Measurements from ENCODE around the gene UBE2E2.

UBE2E2 gene

GRCh38 chr3:23271876-23272741 lies 69.0 kb downstream of the UBE2E2 start:
- Histone ChIP-seq H3K27me3 (ENCODE audit: insufficient read depth, low read length, poor library complexity) (no peaks in the 10 kb centered on the region), H3K27ac (ENCODE audit: low read length) (no peak overlapping the region), H2AFZ (ENCODE audit: low read depth, low read length) (no peak overlapping the region), H3K36me3 (ENCODE audit: insufficient read depth, low read length) (no peaks in the 10 kb centered on the region), H3K4me2 (ENCODE audit: insufficient read depth, low read length) (no peak overlapping the region), H3K9me3 (ENCODE audit: insufficient read depth, low read length, severe bottlenecking) (no peaks in the 10 kb centered on the region), H3K4me1 (ENCODE audit: insufficient read depth, low read length) (no peaks in the 10 kb centered on the region), H3K79me2 (ENCODE audit: insufficient read depth, low read length) (no peaks in the 10 kb centered on the region), H4K20me1 (ENCODE audit: insufficient read depth, low read length) (no peaks in the 10 kb centered on the region), H3K9ac (ENCODE audit: low read depth, low read length) (no peak overlapping the region), H3K4me3 (ENCODE audit: low read depth in 1 of 2, low read length in 2 of 2) (no peak overlapping the region)
- no peak for TF ChIP-seq EZH2 (IDR thresholded peaks at IDR 0.05; ENCODE audit: borderline replicate concordance, low read depth, low read length, severe bottlenecking)
- ATAC-seq (ENCODE audit: insufficient read depth, low read depth) = no peak
- no peak for DNase-seq

GRCh38 chr3:23272820-23273219 lies 69.7 kb downstream of the UBE2E2 start:
- ATAC-seq (ENCODE audit: insufficient read depth, low read depth) (no peak), DNase-seq (no peak)
- H3K4me3 ChIP-seq (ENCODE audit: low read depth in 1 of 2, low read length in 2 of 2) = no peak overlapping the region
- no peaks in the 10 kb centered on the region for H4K20me1 ChIP-seq (ENCODE audit: insufficient read depth, low read length)
- H3K4me1 ChIP-seq (ENCODE audit: insufficient read depth, low read length) = no peaks in the 10 kb centered on the region
- H3K36me3 ChIP-seq (ENCODE audit: insufficient read depth, low read length) = no peaks in the 10 kb centered on the region
- no peak for TF ChIP-seq EZH2 (IDR thresholded peaks at IDR 0.05; ENCODE audit: borderline replicate concordance, low read depth, low read length, severe bottlenecking)
- no peak for TF ChIP-seq CTCF (IDR thresholded peaks at IDR 0.05; ENCODE audit: borderline replicate concordance, extremely low read depth, low read length, poor library complexity, severe bottlenecking)
- H3K9me3 ChIP-seq (ENCODE audit: insufficient read depth, low read length, severe bottlenecking) = no peaks in the 10 kb centered on the region
- H3K27ac ChIP-seq (ENCODE audit: low read length) = no peak overlapping the region
- H3K79me2 ChIP-seq (ENCODE audit: insufficient read depth, low read length) = no peaks in the 10 kb centered on the region
- H3K27me3 ChIP-seq (ENCODE audit: insufficient read depth, low read length, poor library complexity) = no peaks in the 10 kb centered on the region
- no peak overlapping the region for H3K9ac ChIP-seq (ENCODE audit: low read depth, low read length)
- no peak overlapping the region for H2AFZ ChIP-seq (ENCODE audit: low read depth, low read length)
- no peak overlapping the region for H3K4me2 ChIP-seq (ENCODE audit: insufficient read depth, low read length)

- H3K4me3 ChIP-seq (ENCODE audit: low read depth in 1 of 2, low read length in 2 of 2) = no peak overlapping the region
- H3K4me1 ChIP-seq (ENCODE audit: insufficient read depth, low read length) = no peaks in the 10 kb centered on the region
- TF ChIP-seq CTCF (IDR thresholded peaks at IDR 0.05; ENCODE audit: borderline replicate concordance, extremely low read depth, low read length, poor library complexity, severe bottlenecking) (no peak), EZH2 (IDR thresholded peaks at IDR 0.05; ENCODE audit: borderline replicate concordance, low read depth, low read length, severe bottlenecking) (no peak)
- H3K27me3 ChIP-seq (ENCODE audit: insufficient read depth, low read length, poor library complexity) = no peaks in the 10 kb centered on the region
- ATAC-seq (ENCODE audit: insufficient read depth, low read depth) (no peak), DNase-seq (no peak)
- H3K27ac ChIP-seq (ENCODE audit: low read length) = no peak overlapping the region
- no peaks in the 10 kb centered on the region for H3K79me2 ChIP-seq (ENCODE audit: insufficient read depth, low read length)
- H2AFZ ChIP-seq (ENCODE audit: low read depth, low read length) = no peak overlapping the region
- H3K4me2 ChIP-seq (ENCODE audit: insufficient read depth, low read length) = no peak overlapping the region
- H3K9ac ChIP-seq (ENCODE audit: low read depth, low read length) = no peak overlapping the region
- H4K20me1 ChIP-seq (ENCODE audit: insufficient read depth, low read length) = no peaks in the 10 kb centered on the region
- no peaks in the 10 kb centered on the region for H3K36me3 ChIP-seq (ENCODE audit: insufficient read depth, low read length)
- H3K9me3 ChIP-seq (ENCODE audit: insufficient read depth, low read length, severe bottlenecking) = no peaks in the 10 kb centered on the region
Observed at GRCh38 chr3:23275061-23275460, 71.9 kb downstream of the UBE2E2 start.

- Histone ChIP-seq H3K4me2 (ENCODE audit: insufficient read depth, low read length) (no peak overlapping the region), H3K27me3 (ENCODE audit: insufficient read depth, low read length, poor library complexity) (no peaks in the 10 kb centered on the region), H3K4me3 (ENCODE audit: low read depth in 1 of 2, low read length in 2 of 2) (no peak overlapping the region), H3K27ac (ENCODE audit: low read length) (no peak overlapping the region), H3K9me3 (ENCODE audit: insufficient read depth, low read length, severe bottlenecking) (no peaks in the 10 kb centered on the region), H4K20me1 (ENCODE audit: insufficient read depth, low read length) (no peaks in the 10 kb centered on the region), H3K4me1 (ENCODE audit: insufficient read depth, low read length) (no peaks in the 10 kb centered on the region), H3K9ac (ENCODE audit: low read depth, low read length) (no peak overlapping the region), H3K36me3 (ENCODE audit: insufficient read depth, low read length) (no peaks in the 10 kb centered on the region), H2AFZ (ENCODE audit: low read depth, low read length) (no peak overlapping the region), H3K79me2 (ENCODE audit: insufficient read depth, low read length) (no peaks in the 10 kb centered on the region)
- DNase-seq (no peak), ATAC-seq (ENCODE audit: insufficient read depth, low read depth) (no peak)
- TF ChIP-seq EZH2 (IDR thresholded peaks at IDR 0.05; ENCODE audit: borderline replicate concordance, low read depth, low read length, severe bottlenecking) (no peak), CTCF (IDR thresholded peaks at IDR 0.05; ENCODE audit: borderline replicate concordance, extremely low read depth, low read length, poor library complexity, severe bottlenecking) (no peak)
Observed at GRCh38 chr3:23275814-23276213, 72.7 kb downstream of the UBE2E2 start.
